ENCODE data around the gene NOTUM. TPM values are rescaled to one million over a fixed set of nuclear protein-coding genes. Genes with fewer than 3 reads are reported as not detected.

The NOTUM gene
- total and polyA plus RNA-seq, 9 of the 15 experiments (the other 6 are each of a cell fraction or from before 2014, with no cell fraction given): 0.03 to 14.0 (median 4.1) TPM

GRCh38 chr17:81905424-81905875, 55.5 kb downstream of the NOTUM start (continued):
- TF ChIP-seq BDP1 (IDR thresholded peaks at IDR 0.05; ENCODE audit: insufficient read depth, insufficient read length) (no peak), KDM1A (IDR thresholded peaks at IDR 0.05) (no peak), SMC3 (conservative IDR thresholded peaks at IDR 0.05; ENCODE audit: insufficient read depth, low read depth, low read length) (no peak)
- TF ChIP-seq, protein P1, sequence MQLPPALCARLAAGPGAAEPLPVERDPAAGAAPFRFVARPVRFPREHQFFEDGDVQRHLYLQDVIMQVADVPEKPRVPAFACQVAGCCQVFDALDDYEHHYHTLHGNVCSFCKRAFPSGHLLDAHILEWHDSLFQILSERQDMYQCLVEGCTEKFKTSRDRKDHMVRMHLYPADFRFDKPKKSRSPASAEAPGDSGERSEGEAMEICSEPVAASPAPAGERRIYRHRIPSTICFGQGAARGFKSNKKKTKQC (CRISPR knock-in tag; IDR thresholded peaks at IDR 0.05): no peak

- no peak for ATAC-seq
- Histone ChIP-seq H4K20me1 (replicated peaks; ENCODE audit: control insufficient read depth, insufficient read depth, low read length) (no peaks in the 10 kb centered on the region; the same call in 1 of the 2 replicates), H3K4me2 (ENCODE audit: insufficient read depth, low read length) (no peak overlapping the region), H2AFZ (ENCODE audit: low read depth, low read length) (no peak overlapping the region), H3K27me3 (ENCODE audit: control insufficient read depth in 2 of 2, insufficient read depth in 2 of 2, low read length in 2 of 2) (no peaks in the 10 kb centered on the region), H3K4me1 (replicated peaks in 1 of 2; ENCODE audit: control insufficient read depth in 2 of 2, insufficient read depth in 2 of 2, low read length in 2 of 2) (peaks cover 16 to 94% of the 10 kb centered on the region in 2 experiments), H3K9me3 (replicated peaks; ENCODE audit: control insufficient read depth, insufficient read depth, low read depth, low read length) (no peaks in the 10 kb centered on the region), H3K27ac (ENCODE audit: extremely low read depth, low read depth, low read length) (no peak overlapping the region), H3K79me2 (ENCODE audit: control insufficient read depth, insufficient read depth, low read length) (peaks cover 9% of the 10 kb centered on the region), H3K9me1 (ENCODE audit: control insufficient read depth, insufficient read depth, low read length) (peaks cover 3% of the 10 kb centered on the region), H3K9ac (ENCODE audit: insufficient read depth in 1 of 2, low read depth in 2 of 2, low read length in 2 of 2) (0 out of 4 replicates have a peak overlapping the region, but pooled peaks of 1 of the 2 experiments have one; percentile 4), H3K36me3 (ENCODE audit: control insufficient read depth, insufficient read depth, low read length) (peaks cover 74% of the 10 kb centered on the region; the same call in 2 of the 3 replicates), H3K4me3 (no peak overlapping the region)
- POLR2A ChIA-PET: interaction anchor here (0.6 to 1.2 kb wide), 5 partner anchors 12 to 1626 kb away, joined by 3 to 6 read pairs (median 3); no protein-coding TSS in a partner anchor
- intact Hi-C loops (cut with micrococcal nuclease) (no loop called here), in situ Hi-C loops (cut with MboI) (no loop called here)
- CTCF ChIA-PET (ENCODE audit: low intra/inter-chr PET ratio): no interaction called here
- BruUV-seq (replicated peaks): TSS peak; percentile 38
- DNase-seq (ENCODE audit: extremely low read depth in 1 of 4, low spot score in 3 of 4): no peak
- no peak for FAIRE-seq
- TF ChIP-seq, protein P2, sequence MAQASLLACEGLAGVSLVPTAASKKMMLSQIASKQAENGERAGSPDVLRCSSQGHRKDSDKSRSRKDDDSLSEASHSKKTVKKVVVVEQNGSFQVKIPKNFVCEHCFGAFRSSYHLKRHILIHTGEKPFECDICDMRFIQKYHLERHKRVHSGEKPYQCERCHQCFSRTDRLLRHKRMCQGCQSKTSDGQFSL (CRISPR knock-in tag; IDR thresholded peaks at IDR 0.05): no peak
- TF ChIP-seq, protein P2 (tag; IDR thresholded peaks at IDR 0.05): no peak
- TF ChIP-seq POLR2G (IDR thresholded peaks at IDR 0.05; ENCODE audit: low read depth, low read length) (peak; percentile 50; the same call in 1 of the 2 replicates), RBFOX2 (IDR thresholded peaks at IDR 0.05; ENCODE audit: low read depth, low read length) (peak; percentile 21; the same call in 1 of the 2 replicates)
- TF ChIP-seq, protein P3, sequence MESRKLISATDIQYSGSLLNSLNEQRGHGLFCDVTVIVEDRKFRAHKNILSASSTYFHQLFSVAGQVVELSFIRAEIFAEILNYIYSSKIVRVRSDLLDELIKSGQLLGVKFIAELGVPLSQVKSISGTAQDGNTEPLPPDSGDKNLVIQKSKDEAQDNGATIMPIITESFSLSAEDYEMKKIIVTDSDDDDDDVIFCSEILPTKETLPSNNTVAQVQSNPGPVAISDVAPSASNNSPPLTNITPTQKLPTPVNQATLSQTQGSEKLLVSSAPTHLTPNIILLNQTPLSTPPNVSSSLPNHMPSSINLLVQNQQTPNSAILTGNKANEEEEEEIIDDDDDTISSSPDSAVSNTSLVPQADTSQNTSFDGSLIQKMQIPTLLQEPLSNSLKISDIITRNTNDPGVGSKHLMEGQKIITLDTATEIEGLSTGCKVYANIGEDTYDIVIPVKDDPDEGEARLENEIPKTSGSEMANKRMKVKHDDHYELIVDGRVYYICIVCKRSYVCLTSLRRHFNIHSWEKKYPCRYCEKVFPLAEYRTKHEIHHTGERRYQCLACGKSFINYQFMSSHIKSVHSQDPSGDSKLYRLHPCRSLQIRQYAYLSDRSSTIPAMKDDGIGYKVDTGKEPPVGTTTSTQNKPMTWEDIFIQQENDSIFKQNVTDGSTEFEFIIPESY (CRISPR knock-in tag; IDR thresholded peaks at IDR 0.05): peak; percentile 82
- 92% methylated on average over 25 of the region's 28 CpGs for WGBS (ENCODE audit: insufficient coverage, low coverage, missing lambda C conversion rate)
Observed at GRCh38 chr17:81904600-81905423, 56.2 kb downstream of the NOTUM start.
